HG03103 (cell line): Measurements from ENCODE around the gene CABP7.

ENCODE experiments used
- ATAC-seq: cut with Tn5 transposase; IDR thresholded peaks from one replicate; pipeline ENCODE4 v1.9.1; 2021; ENCODE audit warnings: low read depth; ENCODE audit not compliant: unreplicated experiment

CABP7 gene

GRCh38 chr22:29702000-29702930, 17.5 kb upstream of the CABP7 start:
- ATAC-seq = no peak

GRCh38 chr22:29702931-29703501, 16.8 kb upstream of the CABP7 start:
- no peak for ATAC-seq

GRCh38 chr22:29703569-29704195, 16.1 kb upstream of the CABP7 start:
- no peak for ATAC-seq

GRCh38 chr22:29704528-29705285, 15.1 kb upstream of the CABP7 start:
- no peak for ATAC-seq

- no peak for ATAC-seq
Measured at GRCh38 chr22:29705651-29706050, 14.2 kb upstream of the CABP7 start.

GRCh38 chr22:29706486-29706885, 13.3 kb upstream of the CABP7 start:
- ATAC-seq = no peak

GRCh38 chr22:29707010-29707409, 12.8 kb upstream of the CABP7 start:
- ATAC-seq = no peak

GRCh38 chr22:29707471-29707870, 12.3 kb upstream of the CABP7 start:
- ATAC-seq = no peak

GRCh38 chr22:29710193-29710592, 9.6 kb upstream of the CABP7 start:
- no peak for ATAC-seq

GRCh38 chr22:29710922-29711593, 8.7 kb upstream of the CABP7 start:
- no peak for ATAC-seq

GRCh38 chr22:29712119-29712518, 7.7 kb upstream of the CABP7 start:
- ATAC-seq = no peak

- ATAC-seq = no peak
Measured at GRCh38 chr22:29713156-29713727, 6.6 kb upstream of the CABP7 start.

GRCh38 chr22:29715240-29715639, 4.6 kb upstream of the CABP7 start:
- no peak for ATAC-seq

GRCh38 chr22:29715705-29716104, 4.1 kb upstream of the CABP7 start:
- no peak for ATAC-seq

- no peak for ATAC-seq
Measured at GRCh38 chr22:29716814-29717545, 2.8 kb upstream of the CABP7 start.

- ATAC-seq = no peak
Measured at GRCh38 chr22:29717789-29718188, 2.0 kb upstream of the CABP7 start.

GRCh38 chr22:29718949-29719898, 579 bp upstream of the CABP7 start:
- ATAC-seq = no peak

GRCh38 chr22:29720811-29721323, 1.1 kb downstream of the CABP7 start:
- no peak for ATAC-seq
